Thyroid gland (tissue), 4 donors: ENCODE data around the gene ISOC2. TPM values are rescaled to one million over a fixed set of nuclear protein-coding genes. Genes with fewer than 3 reads are reported as not detected.

Experiments used
- DNase-seq, 2 donors: peaks; one replicate each; pipeline ENCODE4 v3.0.0-alpha.2; 2019
- H3K27ac ChIP-seq, 3 donors: fragments of 200-600 bp; sonication (generic); 1 replicate in 2 of 3; 2 replicates in 1 of 3; pipeline ENCODE4 v1.5.1; 2016 to 2019; ENCODE audit warnings: mild to moderate bottlenecking in 1 of 3, moderate library complexity in 1 of 3
- H3K27me3 ChIP-seq: fragments of 200-600 bp; sonication (generic); one replicate; pipeline ENCODE4 v1.5.1; 2019
- H3K36me3 ChIP-seq, 2 donors: fragments of 200-600 bp; sonication (generic); one replicate each; pipeline ENCODE4 v1.5.1; 2016 to 2019
- H3K4me1 ChIP-seq, 2 donors: fragments of 200-600 bp; sonication (generic); one replicate each; pipeline ENCODE4 v1.5.1; 2017 to 2019
- H3K4me3 ChIP-seq, 3 donors: fragments of 200-600 bp; sonication (generic); replicated peaks in 1 of 3; 1 replicate in 2 of 3; 2 replicates in 1 of 3; pipeline ENCODE4 v1.5.1; 2016; ENCODE audit warnings: mild to moderate bottlenecking in 1 of 3
- H3K9me3 ChIP-seq: fragments of 200-600 bp; sonication (generic); one replicate; pipeline ENCODE4 v1.5.1; 2017
- POLR2A ChIP-seq, 2 donors: fragments of 450-650 bp; IDR thresholded peaks; one replicate each; pipeline ENCODE4 v1.6.1; 2017; ENCODE audit warnings: antibody characterized with exemption in 2 of 2, mild to moderate bottlenecking in 2 of 2, moderate library complexity in 1 of 2
- WGBS, 2 donors: methylation state at CpG; one replicate each; pipeline ENCODE4 v1.1.5; 2017; 5-methylcytosine and 5-hydroxymethylcytosine counted together
- intact Hi-C: fragments of 100-400 bp; cut with DNase I; formaldehyde crosslinking; loops from one replicate; pipeline ENCODE4 v1.15.1; 2023
- total RNA-seq, 4 donors: library from RNA; depleted of rRNA; stranded (reverse); fragments of >200 nt; gene quantifications; one replicate each; pipeline ENCODE4 v1.2.3, GENCODE V29; 2016
- TF ChIP-seq, protein P1 (sequence below), 6 experiments: fragments of 200-600 bp in 3 of 6; fragments of 450-650 bp in 3 of 6; sonication (generic) in 3 of 6; IDR thresholded peaks; one replicate each; pipeline ENCODE4 v1.5.1; 2016 to 2019; ENCODE audit warnings: antibody characterized with exemption in 6 of 6, mild to moderate bottlenecking in 2 of 6, inconsistent platforms in 1 of 6, moderate library complexity in 1 of 6

The ISOC2 gene
- total RNA-seq, 4 donors from 2014 or later: 52.1 to 178 (median 100) TPM

- H3K9me3 ChIP-seq: no peaks in the 10 kb centered on the region
- no peak for DNase-seq
- TF ChIP-seq POLR2A (IDR thresholded peaks at IDR 0.05): no peak
- TF ChIP-seq, protein P1, sequence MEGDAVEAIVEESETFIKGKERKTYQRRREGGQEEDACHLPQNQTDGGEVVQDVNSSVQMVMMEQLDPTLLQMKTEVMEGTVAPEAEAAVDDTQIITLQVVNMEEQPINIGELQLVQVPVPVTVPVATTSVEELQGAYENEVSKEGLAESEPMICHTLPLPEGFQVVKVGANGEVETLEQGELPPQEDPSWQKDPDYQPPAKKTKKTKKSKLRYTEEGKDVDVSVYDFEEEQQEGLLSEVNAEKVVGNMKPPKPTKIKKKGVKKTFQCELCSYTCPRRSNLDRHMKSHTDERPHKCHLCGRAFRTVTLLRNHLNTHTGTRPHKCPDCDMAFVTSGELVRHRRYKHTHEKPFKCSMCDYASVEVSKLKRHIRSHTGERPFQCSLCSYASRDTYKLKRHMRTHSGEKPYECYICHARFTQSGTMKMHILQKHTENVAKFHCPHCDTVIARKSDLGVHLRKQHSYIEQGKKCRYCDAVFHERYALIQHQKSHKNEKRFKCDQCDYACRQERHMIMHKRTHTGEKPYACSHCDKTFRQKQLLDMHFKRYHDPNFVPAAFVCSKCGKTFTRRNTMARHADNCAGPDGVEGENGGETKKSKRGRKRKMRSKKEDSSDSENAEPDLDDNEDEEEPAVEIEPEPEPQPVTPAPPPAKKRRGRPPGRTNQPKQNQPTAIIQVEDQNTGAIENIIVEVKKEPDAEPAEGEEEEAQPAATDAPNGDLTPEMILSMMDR (IDR thresholded peaks at IDR 0.05): no peak
- 9 to 17% methylated on average over 19 to 21 of the region's 39 CpGs for WGBS, 2 donors
- no peak overlapping the region for H3K4me3 ChIP-seq
- H3K36me3 ChIP-seq: no peaks in the 10 kb centered on the region
- intact Hi-C loops: no loop called here
- H3K27ac ChIP-seq: no peak overlapping the region
- H3K4me1 ChIP-seq: peaks cover 0 to 4% of the 10 kb centered on the region in 2 donors
- H3K27me3 ChIP-seq: peaks cover 25% of the 10 kb centered on the region
Observed at GRCh38 chr19:55440411-55441105, 20.9 kb downstream of the ISOC2 start.

DNA sequence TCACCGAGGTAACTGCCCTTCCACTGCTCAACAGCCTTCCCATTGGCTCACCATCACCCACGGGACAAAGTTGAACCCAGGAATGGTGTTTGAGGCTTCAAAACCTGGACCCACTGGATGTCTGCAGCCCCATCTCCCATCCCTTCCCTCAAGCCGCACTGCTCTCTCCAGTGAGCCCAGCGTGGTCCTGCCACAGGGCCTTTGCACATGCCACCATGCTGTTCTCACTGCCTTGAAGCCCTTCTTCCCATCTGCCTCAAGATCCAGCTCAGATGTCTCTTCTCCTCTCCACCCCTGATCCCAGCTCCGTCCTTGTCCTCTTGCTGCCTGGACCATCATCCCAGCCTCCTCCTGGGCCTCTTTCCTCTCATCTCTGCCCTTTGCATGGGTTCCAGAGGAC is 22.4 kb downstream of the ISOC2 start:
- intact Hi-C loops: no loop called here
- peaks cover 24% of the 10 kb centered on the region for H3K27me3 ChIP-seq
- 67 to 76% methylated on average over 5 of the region's 5 CpGs for WGBS, 2 donors

DNA sequence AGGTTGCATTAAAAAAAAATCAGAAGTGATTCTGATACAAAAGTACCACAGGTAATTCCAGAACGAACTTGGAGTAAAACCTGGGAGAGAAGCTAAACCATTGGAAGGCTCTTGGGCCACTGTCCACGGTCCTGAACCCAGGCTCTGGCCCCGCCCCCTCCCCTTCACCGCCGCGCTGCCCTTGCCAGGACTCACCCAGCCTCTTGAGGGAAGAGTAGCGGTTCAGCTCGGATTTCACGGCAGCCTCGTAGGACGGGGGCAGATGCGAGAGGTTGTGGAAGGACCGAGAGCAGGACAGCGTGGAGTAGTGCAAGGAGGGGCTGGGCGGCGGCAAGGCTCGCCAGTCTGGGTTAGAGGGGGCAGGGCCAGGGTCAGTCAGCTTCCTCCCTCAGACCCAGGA is 24.0 kb downstream of the ISOC2 start:
- TF ChIP-seq, protein P1 (IDR thresholded peaks at IDR 0.05): no peak
- TF ChIP-seq POLR2A (IDR thresholded peaks at IDR 0.05): no peak
- Histone ChIP-seq H3K27ac (no peak overlapping the region), H3K4me1 (peaks cover 0 to 4% of the 10 kb centered on the region in 2 donors), H3K27me3 (peaks cover 18% of the 10 kb centered on the region), H3K4me3 (no peak overlapping the region), H3K36me3 (no peaks in the 10 kb centered on the region), H3K9me3 (no peaks in the 10 kb centered on the region)
- intact Hi-C loops: no loop called here
- WGBS, 2 donors: 1 to 2% methylated on average over 14 to 17 of the region's 17 CpGs
- peak; percentile 84 to 85 for DNase-seq

More for the DNA sequence above, 22.4 kb downstream of the ISOC2 start:
- no peak for DNase-seq
- no peak overlapping the region for H3K4me3 ChIP-seq
- TF ChIP-seq, protein P1 (IDR thresholded peaks at IDR 0.05): no peak
- TF ChIP-seq POLR2A (IDR thresholded peaks at IDR 0.05): no peak
- H3K27ac ChIP-seq: no peak overlapping the region
- H3K36me3 ChIP-seq: no peaks in the 10 kb centered on the region
- H3K4me1 ChIP-seq: peaks cover 0 to 4% of the 10 kb centered on the region in 2 donors
- H3K9me3 ChIP-seq: no peaks in the 10 kb centered on the region

DNA sequence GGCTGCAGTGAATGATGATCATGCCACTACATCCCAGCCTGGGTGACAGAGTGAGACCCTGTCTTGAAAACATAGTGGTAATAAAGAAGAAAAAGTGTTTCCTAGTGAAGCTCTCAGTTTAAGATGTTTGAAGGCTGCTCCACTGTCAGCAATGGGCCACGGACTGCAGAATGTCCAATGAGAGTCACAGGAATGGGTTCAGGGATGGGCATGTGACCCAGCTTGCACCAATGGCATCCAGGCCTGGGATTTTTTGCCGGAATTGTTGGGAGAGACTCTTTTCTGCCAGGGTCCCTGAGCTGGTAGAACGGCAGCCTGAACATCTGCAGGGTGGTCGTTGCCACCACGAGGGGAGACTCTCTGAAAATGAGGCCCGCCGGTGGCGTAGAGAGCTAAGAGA is 24.6 kb downstream of the ISOC2 start:
- intact Hi-C loops: no loop called here
- Histone ChIP-seq H3K4me3 (no peak overlapping the region), H3K36me3 (no peaks in the 10 kb centered on the region), H3K27ac (no peak overlapping the region), H3K9me3 (no peaks in the 10 kb centered on the region), H3K4me1 (peaks cover 0 to under 1% of the 10 kb centered on the region in 2 donors), H3K27me3 (peaks cover 16% of the 10 kb centered on the region)
- TF ChIP-seq, protein P1 (IDR thresholded peaks at IDR 0.05): no peak
- TF ChIP-seq POLR2A (IDR thresholded peaks at IDR 0.05): no peak
- DNase-seq: no peak
- whole genome bisulfite sequencing, 2 donors: 37 to 40% methylated on average over 8 of the region's 8 CpGs

DNA sequence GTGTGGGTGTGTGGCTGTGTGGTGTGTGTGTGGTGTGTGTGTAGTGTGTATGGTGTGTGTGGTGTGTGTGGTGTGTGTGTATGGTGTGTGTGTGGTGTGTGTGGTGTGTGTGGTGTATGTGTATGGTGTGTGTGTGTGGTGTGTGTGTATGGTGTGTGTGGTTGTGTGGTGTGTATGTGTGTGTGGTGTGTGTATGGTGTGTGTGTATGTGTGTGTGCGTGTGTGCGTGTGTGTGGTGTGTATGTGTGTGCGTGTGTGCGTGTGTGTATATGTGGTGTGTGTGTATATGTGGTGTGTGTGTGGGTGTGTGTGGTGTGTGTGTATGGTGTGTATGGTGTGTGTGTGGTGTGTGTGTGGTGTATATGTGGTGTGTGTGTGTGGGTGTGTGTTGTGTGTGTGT is 26.4 kb downstream of the ISOC2 start:
- H3K4me3 ChIP-seq: no peak overlapping the region
- intact Hi-C loops: no loop called here
- no peaks in the 10 kb centered on the region for H3K4me1 ChIP-seq
- no peaks in the 10 kb centered on the region for H3K27me3 ChIP-seq
- no peaks in the 10 kb centered on the region for H3K9me3 ChIP-seq
- H3K27ac ChIP-seq: no peak overlapping the region
- no peaks in the 10 kb centered on the region for H3K36me3 ChIP-seq
- WGBS, 2 donors: 94 to 96% methylated on average over 4 of the region's 4 CpGs
- TF ChIP-seq, protein P1 (IDR thresholded peaks at IDR 0.05): no peak
- no peak for TF ChIP-seq POLR2A (IDR thresholded peaks at IDR 0.05)
- DNase-seq: no peak
